ENCODE data around the gene GABRB1.

GABRB1 gene

GRCh38 chr4:47239649-47240048 is 208.3 kb downstream of the GABRB1 start:
- Histone ChIP-seq H3K4me1 (ENCODE audit: control insufficient read depth, insufficient read depth, low read length) (no peaks in the 10 kb centered on the region), H3K4me3 (ENCODE audit: low read depth, low read length) (no peak overlapping the region), H3K9me3 (ENCODE audit: control insufficient read depth, insufficient read depth, low read depth, low read length) (no peaks in the 10 kb centered on the region), H3K27ac (ENCODE audit: extremely low read depth, low read depth, low read length) (no peak overlapping the region), H3K36me3 (ENCODE audit: control insufficient read depth in 2 of 2, insufficient read depth in 1 of 2, low read length in 2 of 2) (no peaks in the 10 kb centered on the region)
- ChIA-PET CTCF (no interaction called here), POLR2A (no interaction called here)
- TF ChIP-seq HOXD13 (CRISPR knock-in tag; IDR thresholded peaks at IDR 0.05; ENCODE audit: borderline replicate concordance) (no peak), REST (tag by site-specific recombination; IDR thresholded peaks at IDR 0.05) (no peak), ZNF221 (tag by site-specific recombination; IDR thresholded peaks at IDR 0.05; ENCODE audit: borderline replicate concordance) (no peak)
- TF ChIP-seq, protein P1, sequence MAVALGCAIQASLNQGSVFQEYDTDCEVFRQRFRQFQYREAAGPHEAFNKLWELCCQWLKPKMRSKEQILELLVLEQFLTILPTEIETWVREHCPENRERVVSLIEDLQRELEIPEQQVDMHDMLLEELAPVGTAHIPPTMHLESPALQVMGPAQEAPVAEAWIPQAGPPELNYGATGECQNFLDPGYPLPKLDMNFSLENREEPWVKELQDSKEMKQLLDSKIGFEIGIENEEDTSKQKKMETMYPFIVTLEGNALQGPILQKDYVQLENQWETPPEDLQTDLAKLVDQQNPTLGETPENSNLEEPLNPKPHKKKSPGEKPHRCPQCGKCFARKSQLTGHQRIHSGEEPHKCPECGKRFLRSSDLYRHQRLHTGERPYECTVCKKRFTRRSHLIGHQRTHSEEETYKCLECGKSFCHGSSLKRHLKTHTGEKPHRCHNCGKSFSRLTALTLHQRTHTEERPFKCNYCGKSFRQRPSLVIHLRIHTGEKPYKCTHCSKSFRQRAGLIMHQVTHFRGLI (tag by site-specific recombination; IDR thresholded peaks at IDR 0.05) = no peak

DNA sequence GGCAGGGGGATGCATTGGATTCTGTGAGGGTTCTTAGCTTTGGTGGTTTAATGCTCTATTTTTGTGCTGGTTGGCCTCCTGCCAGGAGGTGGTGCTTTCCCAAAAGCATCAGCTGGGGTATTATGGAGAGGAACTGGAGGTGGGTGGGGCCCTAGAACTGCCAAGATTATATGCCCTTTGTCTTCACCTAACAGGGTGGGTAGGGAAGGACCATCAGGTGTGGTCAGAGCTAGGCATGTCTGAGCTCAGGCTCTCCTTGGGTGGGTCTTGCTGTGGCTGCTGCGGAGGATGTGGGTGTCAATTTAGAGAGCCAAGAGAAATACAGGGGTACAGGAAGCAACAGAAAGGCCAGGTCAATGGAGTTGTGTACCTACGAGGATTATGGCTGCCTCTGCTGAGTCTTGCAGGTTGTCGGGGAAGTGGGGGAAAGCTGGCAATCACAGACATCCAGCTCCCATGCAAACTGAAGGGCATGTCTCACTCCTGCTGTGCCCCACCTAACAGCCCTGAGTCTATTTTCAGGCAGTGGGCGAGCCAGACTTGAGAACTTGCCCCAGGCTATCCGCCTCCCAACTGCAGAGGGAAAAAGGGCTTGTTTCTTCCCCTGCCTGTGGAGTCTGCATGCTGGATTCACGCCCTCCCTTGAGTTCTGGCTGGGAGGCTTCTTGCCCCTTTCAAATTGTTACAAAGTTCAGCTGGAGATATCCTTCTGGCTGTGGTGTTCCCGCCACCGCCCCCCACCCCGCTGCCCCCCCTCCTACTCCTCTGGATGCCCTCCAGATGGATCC is 220.2 kb downstream of the GABRB1 start:
- no peaks in the 10 kb centered on the region for H3K9me3 ChIP-seq (ENCODE audit: control insufficient read depth, insufficient read depth, low read depth, low read length)
- no peaks in the 10 kb centered on the region for H3K36me3 ChIP-seq (ENCODE audit: control insufficient read depth in 2 of 2, insufficient read depth in 1 of 2, low read length in 2 of 2)
- ChIA-PET POLR2A (no interaction called here), CTCF (interaction anchor here (0.6 kb wide), 1 partner anchor 104 kb away, joined by 3 read pairs; no protein-coding TSS in a partner anchor)
- no peak overlapping the region for H3K4me3 ChIP-seq (ENCODE audit: low read depth, low read length)
- H3K4me1 ChIP-seq (ENCODE audit: control insufficient read depth, insufficient read depth, low read length) = no peaks in the 10 kb centered on the region
- no peak for TF ChIP-seq ZSCAN16 (tag by site-specific recombination; IDR thresholded peaks at IDR 0.05)
- TF ChIP-seq KLF10 (tag by site-specific recombination; IDR thresholded peaks at IDR 0.05) = no peak
- no peak overlapping the region for H3K27ac ChIP-seq (ENCODE audit: extremely low read depth, low read depth, low read length)

DNA sequence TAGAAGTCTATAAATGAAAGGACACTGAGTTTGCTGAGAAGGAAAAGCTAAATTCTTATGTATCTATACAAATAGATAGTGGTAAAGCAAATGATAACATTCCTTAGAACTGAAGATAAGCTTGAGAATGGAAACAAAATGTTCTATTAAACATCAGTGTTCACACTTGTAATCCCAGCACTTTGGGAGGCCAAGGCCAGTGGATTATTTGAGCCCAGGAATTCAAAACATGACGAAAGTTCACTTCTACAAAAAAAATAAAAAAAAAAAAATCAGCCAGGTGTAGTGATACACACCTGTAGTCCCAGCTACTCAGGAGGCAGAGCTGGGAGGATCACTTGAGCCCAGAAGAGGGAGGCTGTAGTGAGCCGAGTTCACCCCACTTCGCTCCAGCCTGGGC is 232.4 kb downstream of the GABRB1 start:
- H3K4me1 ChIP-seq (ENCODE audit: control insufficient read depth, insufficient read depth, low read length) = no peaks in the 10 kb centered on the region
- no peak overlapping the region for H3K27ac ChIP-seq (ENCODE audit: extremely low read depth, low read depth, low read length)
- CTCF ChIA-PET = interaction anchor here (0.7 kb wide), 1 partner anchor 9 kb away, joined by 3 read pairs; no protein-coding TSS in a partner anchor
- TF ChIP-seq MEIS1 (CRISPR knock-in tag; IDR thresholded peaks at IDR 0.05; ENCODE audit: borderline replicate concordance) (no peak), ZNF157 (tag by site-specific recombination; IDR thresholded peaks at IDR 0.05) (no peak), ZNF133 (tag by site-specific recombination; IDR thresholded peaks at IDR 0.05) (no peak), ZNF274 (IDR thresholded peaks at IDR 0.05; ENCODE audit: low read length) (no peak), ZNF274 (tag by site-specific recombination; IDR thresholded peaks at IDR 0.05; ENCODE audit: borderline replicate concordance) (no peak)
- TF ChIP-seq, protein P1 (tag by site-specific recombination; IDR thresholded peaks at IDR 0.05) = no peak
- TF ChIP-seq, protein P2, sequence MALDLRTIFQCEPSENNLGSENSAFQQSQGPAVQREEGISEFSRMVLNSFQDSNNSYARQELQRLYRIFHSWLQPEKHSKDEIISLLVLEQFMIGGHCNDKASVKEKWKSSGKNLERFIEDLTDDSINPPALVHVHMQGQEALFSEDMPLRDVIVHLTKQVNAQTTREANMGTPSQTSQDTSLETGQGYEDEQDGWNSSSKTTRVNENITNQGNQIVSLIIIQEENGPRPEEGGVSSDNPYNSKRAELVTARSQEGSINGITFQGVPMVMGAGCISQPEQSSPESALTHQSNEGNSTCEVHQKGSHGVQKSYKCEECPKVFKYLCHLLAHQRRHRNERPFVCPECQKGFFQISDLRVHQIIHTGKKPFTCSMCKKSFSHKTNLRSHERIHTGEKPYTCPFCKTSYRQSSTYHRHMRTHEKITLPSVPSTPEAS (tag by site-specific recombination; IDR thresholded peaks at IDR 0.05) = no peak
- POLR2A ChIA-PET = no interaction called here
- H3K36me3 ChIP-seq (ENCODE audit: control insufficient read depth in 2 of 2, insufficient read depth in 1 of 2, low read length in 2 of 2) = no peaks in the 10 kb centered on the region
- H3K4me3 ChIP-seq (ENCODE audit: low read depth, low read length) = no peak overlapping the region
- no peaks in the 10 kb centered on the region for H3K9me3 ChIP-seq (ENCODE audit: control insufficient read depth, insufficient read depth, low read depth, low read length)
